ENCODE data around the gene IER5. TPM values are rescaled to one million over a fixed set of nuclear protein-coding genes. Genes with fewer than 3 reads are reported as not detected.
A peak's percentile ranks its signal among the peaks of the same experiment; 100 is the strongest.

The IER5 gene
- total and polyA plus RNA-seq, 9 of the 15 experiments (the other 6 are each of a cell fraction or from before 2014, with no cell fraction given): 2.4 to 32.1 (median 12.0) TPM

- no peak for TF ChIP-seq MTA2 (IDR thresholded peaks at IDR 0.05; ENCODE audit: low read depth)
- no peak for TF ChIP-seq KDM2B (CRISPR knock-in tag; IDR thresholded peaks at IDR 0.05)
- TF ChIP-seq NBN (IDR thresholded peaks at IDR 0.05; ENCODE audit: low read depth): no peak
- peak; percentile 66; the same call in 1 of the 2 replicates for TF ChIP-seq ELF4 (CRISPR knock-in tag; IDR thresholded peaks at IDR 0.05)
- no peak for TF ChIP-seq FOXP4 (CRISPR knock-in tag; IDR thresholded peaks at IDR 0.05; ENCODE audit: borderline replicate concordance)
- no peak for TF ChIP-seq ZNF41 (CRISPR knock-in tag; conservative IDR thresholded peaks at IDR 0.05)
- TF ChIP-seq ZNF695 (CRISPR knock-in tag; IDR thresholded peaks at IDR 0.05): no peak
- no peak for TF ChIP-seq ZNF780A (CRISPR knock-in tag; IDR thresholded peaks at IDR 0.05)
- no peak for TF ChIP-seq HMBOX1 (IDR thresholded peaks at IDR 0.05)
- no peak for TF ChIP-seq NFATC3 (IDR thresholded peaks at IDR 0.05)
- TF ChIP-seq POLR2B (IDR thresholded peaks at IDR 0.05; ENCODE audit: low read depth, partially characterized antibody): no peak
- TF ChIP-seq MCM2 (IDR thresholded peaks at IDR 0.05; ENCODE audit: low read depth): no peak
- no peak for TF ChIP-seq ZKSCAN1 (IDR thresholded peaks at IDR 0.05; ENCODE audit: low read depth, low read length)
- TF ChIP-seq HNRNPUL1 (IDR thresholded peaks at IDR 0.05; ENCODE audit: low read length): no peak
- TF ChIP-seq MAFG (tag; conservative IDR thresholded peaks at IDR 0.05): no peak
- no peak for TF ChIP-seq MYBL2 (IDR thresholded peaks at IDR 0.05; ENCODE audit: low read depth)
- TF ChIP-seq MYBL2 (CRISPR knock-in tag; IDR thresholded peaks at IDR 0.05; ENCODE audit: borderline replicate concordance): no peak
- no peak for TF ChIP-seq ZNF445 (CRISPR knock-in tag; IDR thresholded peaks at IDR 0.05; ENCODE audit: low read depth)
- TF ChIP-seq ZMIZ1 (IDR thresholded peaks at IDR 0.05; ENCODE audit: low read depth in 2 of 2, low read length in 2 of 2): no peak
- no peak for TF ChIP-seq RBM14 (IDR thresholded peaks at IDR 0.05; ENCODE audit: borderline replicate concordance, insufficient read depth, low read depth, low read length)
- TF ChIP-seq E2F1 (CRISPR knock-in tag; IDR thresholded peaks at IDR 0.05): no peak
- TF ChIP-seq ZNF3 (CRISPR knock-in tag; IDR thresholded peaks at IDR 0.05): no peak
Observed at GRCh38 chr1:181135815-181136737, 47.6 kb downstream of the IER5 start (continued).
